Parathyroid adenoma (tissue), 2 donors: ENCODE results near the gene POLR3C.

Experiments used
- H2AFZ ChIP-seq: fragments of 300-600 bp; sonication (generic); one replicate; pipeline ENCODE4 v1.7.0; 2017; ENCODE audit warnings: antibody characterized with exemption, mild to moderate bottlenecking
- H3K27ac ChIP-seq: fragments of 300-600 bp; sonication (generic); one replicate; pipeline ENCODE4 v1.7.0; 2017
- H3K27me3 ChIP-seq: fragments of 300-600 bp; sonication (generic); one replicate; pipeline ENCODE4 v1.7.0; 2017; ENCODE audit warnings: low read length; ENCODE audit not compliant: control insufficient read depth, insufficient read depth
- H3K36me3 ChIP-seq: fragments of 300-600 bp; sonication (generic); one replicate; pipeline ENCODE4 v1.7.0; 2017; ENCODE audit warnings: low read length; ENCODE audit not compliant: control insufficient read depth, insufficient read depth
- H3K4me1 ChIP-seq: fragments of 300-600 bp; sonication (generic); one replicate; pipeline ENCODE4 v1.7.0; 2017; ENCODE audit warnings: control low read depth
- H3K4me2 ChIP-seq: fragments of 300-600 bp; sonication (generic); one replicate; pipeline ENCODE4 v1.7.0; 2017; ENCODE audit warnings: low read length
- H3K4me3 ChIP-seq: fragments of 300-600 bp; sonication (generic); one replicate; pipeline ENCODE4 v1.7.0; 2017; ENCODE audit warnings: low read depth, low read length
- H3K79me2 ChIP-seq: fragments of 300-600 bp; sonication (generic); one replicate; pipeline ENCODE4 v1.7.0; 2017; ENCODE audit warnings: control low read depth
- H3K9ac ChIP-seq: fragments of 300-600 bp; sonication (generic); one replicate; pipeline ENCODE4 v1.7.0; 2017; ENCODE audit warnings: mild to moderate bottlenecking
- H3K9me3 ChIP-seq: fragments of 300-600 bp; sonication (generic); one replicate; pipeline ENCODE4 v1.7.0; 2017; ENCODE audit warnings: low read length; ENCODE audit not compliant: control insufficient read depth
- TF ChIP-seq, protein P1 (sequence below): fragments of 300-600 bp; sonication (generic); IDR thresholded peaks from one replicate; pipeline ENCODE4 v1.7.0; 2017; ENCODE audit warnings: antibody characterized with exemption, mild to moderate bottlenecking
- donor health status: primary hyperparathyroidism.

The POLR3C gene

DNA sequence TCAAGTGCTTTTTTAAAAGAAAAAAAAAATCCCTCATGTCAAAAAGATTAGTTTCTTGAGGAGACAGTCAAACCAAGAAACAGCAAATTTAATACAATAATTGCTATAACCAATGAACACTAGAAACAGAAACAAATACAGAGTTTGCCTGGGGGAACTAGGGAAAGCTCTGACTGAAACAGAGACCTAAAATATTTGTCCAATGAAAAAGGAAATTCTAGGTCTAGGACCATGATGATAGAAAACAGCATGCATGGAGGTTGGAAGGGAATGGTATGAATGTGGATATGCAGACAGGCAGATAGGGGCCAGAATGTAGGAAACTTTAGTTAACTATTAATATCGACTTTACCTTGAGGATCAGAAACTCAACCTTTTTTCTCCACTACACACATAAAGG lies 31.5 kb upstream of the POLR3C start:
- H3K36me3 ChIP-seq = no peaks in the 10 kb centered on the region
- H3K4me3 ChIP-seq = no peak overlapping the region
- no peak overlapping the region for H3K4me2 ChIP-seq
- no peak overlapping the region for H2AFZ ChIP-seq
- H3K9ac ChIP-seq = no peak overlapping the region
- peaks cover 11% of the 10 kb centered on the region for H3K79me2 ChIP-seq
- H3K4me1 ChIP-seq = no peaks in the 10 kb centered on the region
- no peaks in the 10 kb centered on the region for H3K27me3 ChIP-seq
- H3K9me3 ChIP-seq = no peaks in the 10 kb centered on the region
- no peak overlapping the region for H3K27ac ChIP-seq
- TF ChIP-seq, protein P1, sequence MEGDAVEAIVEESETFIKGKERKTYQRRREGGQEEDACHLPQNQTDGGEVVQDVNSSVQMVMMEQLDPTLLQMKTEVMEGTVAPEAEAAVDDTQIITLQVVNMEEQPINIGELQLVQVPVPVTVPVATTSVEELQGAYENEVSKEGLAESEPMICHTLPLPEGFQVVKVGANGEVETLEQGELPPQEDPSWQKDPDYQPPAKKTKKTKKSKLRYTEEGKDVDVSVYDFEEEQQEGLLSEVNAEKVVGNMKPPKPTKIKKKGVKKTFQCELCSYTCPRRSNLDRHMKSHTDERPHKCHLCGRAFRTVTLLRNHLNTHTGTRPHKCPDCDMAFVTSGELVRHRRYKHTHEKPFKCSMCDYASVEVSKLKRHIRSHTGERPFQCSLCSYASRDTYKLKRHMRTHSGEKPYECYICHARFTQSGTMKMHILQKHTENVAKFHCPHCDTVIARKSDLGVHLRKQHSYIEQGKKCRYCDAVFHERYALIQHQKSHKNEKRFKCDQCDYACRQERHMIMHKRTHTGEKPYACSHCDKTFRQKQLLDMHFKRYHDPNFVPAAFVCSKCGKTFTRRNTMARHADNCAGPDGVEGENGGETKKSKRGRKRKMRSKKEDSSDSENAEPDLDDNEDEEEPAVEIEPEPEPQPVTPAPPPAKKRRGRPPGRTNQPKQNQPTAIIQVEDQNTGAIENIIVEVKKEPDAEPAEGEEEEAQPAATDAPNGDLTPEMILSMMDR = no peak

DNA sequence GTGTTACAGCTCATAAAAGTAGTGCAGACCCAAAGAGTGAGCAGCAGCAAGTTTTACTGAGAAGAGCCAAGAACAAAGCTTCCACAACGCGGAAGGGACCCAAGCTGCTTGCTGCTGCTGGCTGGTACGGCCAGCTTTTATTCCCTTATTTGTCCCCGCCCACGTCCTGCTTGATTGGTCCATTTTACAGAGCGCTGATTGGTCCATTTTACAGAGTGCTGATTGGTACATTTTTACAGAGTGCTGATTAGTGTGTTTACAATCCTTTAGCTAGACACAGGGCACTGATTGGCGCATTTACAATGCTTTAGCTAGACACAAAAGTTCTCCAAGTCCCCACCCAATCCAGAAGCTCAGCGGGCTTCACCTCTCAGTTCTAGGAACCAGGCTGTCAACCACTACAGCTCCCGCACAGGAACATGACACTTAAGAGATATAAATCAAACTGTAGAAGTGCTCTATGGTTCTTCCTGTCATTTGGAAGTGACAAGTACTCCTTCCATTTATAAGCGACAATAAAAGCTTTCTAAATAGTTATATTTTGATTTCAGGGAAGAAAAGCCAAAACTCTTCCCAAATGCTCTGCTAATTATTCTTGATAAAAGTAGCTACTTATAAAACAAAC lies 28.6 kb upstream of the POLR3C start:
- Histone ChIP-seq H3K79me2 (peaks cover 14% of the 10 kb centered on the region), H3K9me3 (no peaks in the 10 kb centered on the region), H3K4me1 (no peaks in the 10 kb centered on the region), H3K4me2 (no peak overlapping the region), H3K36me3 (no peaks in the 10 kb centered on the region), H3K4me3 (no peak overlapping the region), H2AFZ (no peak overlapping the region), H3K9ac (no peak overlapping the region), H3K27ac (no peak overlapping the region), H3K27me3 (no peaks in the 10 kb centered on the region)
- TF ChIP-seq, protein P1 = no peak

DNA sequence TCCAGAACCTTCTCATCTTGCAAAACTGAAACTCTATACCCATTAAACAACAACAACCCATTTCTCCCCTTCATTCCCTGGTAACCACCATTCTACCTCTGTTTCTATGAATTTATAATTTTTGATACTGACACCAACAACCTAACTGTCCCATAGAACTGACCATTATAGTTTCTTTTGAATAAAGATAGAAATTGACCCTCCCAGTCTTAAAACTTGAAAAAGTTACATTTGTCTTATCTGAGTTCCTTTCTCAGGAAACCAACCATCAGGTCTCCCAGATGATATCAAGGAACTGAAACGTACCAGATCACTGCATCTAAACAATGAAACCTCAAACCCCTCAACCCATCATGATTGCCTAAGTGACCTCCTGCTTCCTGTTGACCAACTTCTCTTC lies 27.2 kb upstream of the POLR3C start:
- peaks cover 14% of the 10 kb centered on the region for H3K79me2 ChIP-seq
- H3K9me3 ChIP-seq = no peaks in the 10 kb centered on the region
- no peak overlapping the region for H3K9ac ChIP-seq
- TF ChIP-seq, protein P1 = no peak
- no peak overlapping the region for H3K4me2 ChIP-seq
- no peak overlapping the region for H3K4me3 ChIP-seq
- H3K36me3 ChIP-seq = no peaks in the 10 kb centered on the region
- H3K27ac ChIP-seq = no peak overlapping the region
- no peak overlapping the region for H2AFZ ChIP-seq
- H3K4me1 ChIP-seq = no peaks in the 10 kb centered on the region
- H3K27me3 ChIP-seq = no peaks in the 10 kb centered on the region

DNA sequence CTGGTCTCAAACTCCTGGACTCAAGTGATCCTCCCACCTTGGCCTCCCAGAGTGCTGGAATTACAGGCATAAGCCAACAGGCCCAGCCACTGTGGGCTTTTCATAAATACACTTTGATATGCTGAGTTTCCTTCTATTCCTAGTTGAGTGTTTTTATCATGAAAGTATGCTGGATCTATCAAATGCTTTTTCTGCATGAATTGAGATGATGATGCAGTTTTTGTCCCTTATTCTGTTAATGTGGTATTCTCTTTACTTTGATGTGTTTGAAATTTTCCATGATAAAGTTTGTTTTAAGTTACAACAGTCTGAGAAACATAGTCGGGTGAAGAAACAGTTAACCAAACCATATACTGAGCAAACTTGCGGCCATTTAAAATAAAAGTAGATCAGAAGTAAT lies 24.2 kb upstream of the POLR3C start:
- peaks cover 8% of the 10 kb centered on the region for H3K4me1 ChIP-seq
- no peaks in the 10 kb centered on the region for H3K9me3 ChIP-seq
- no peak overlapping the region for H3K9ac ChIP-seq
- H3K4me3 ChIP-seq = no peak overlapping the region
- H3K36me3 ChIP-seq = no peaks in the 10 kb centered on the region
- H3K79me2 ChIP-seq = peaks cover 17% of the 10 kb centered on the region
- no peak overlapping the region for H3K4me2 ChIP-seq
- no peak overlapping the region for H3K27ac ChIP-seq
- TF ChIP-seq, protein P1 = no peak
- H2AFZ ChIP-seq = no peak overlapping the region
- no peaks in the 10 kb centered on the region for H3K27me3 ChIP-seq
